Upper lobe of left lung (tissue), 4 donors: ENCODE data around the gene GNPAT.

Experiments used
- CTCF ChIP-seq, 6 experiments: fragments of 450-650 bp in 4 of 6; fragments of 200-600 bp in 2 of 6; sonication (generic) in 2 of 6; IDR thresholded peaks; one replicate each; pipeline ENCODE4 v1.5.1; 2016 to 2019; ENCODE audit warnings: antibody characterized with exemption in 6 of 6
- EP300 ChIP-seq, 4 donors: sonication (generic); formaldehyde crosslinking; IDR thresholded peaks; one replicate each; pipeline ENCODE4 v1.5.1; 2017; ENCODE audit warnings: antibody characterized with exemption in 4 of 4, control low read depth in 2 of 4
- POLR2A ChIP-seq, 4 donors: fragments of 450-650 bp; IDR thresholded peaks; one replicate each; pipeline ENCODE4 v1.5.1; 2016 to 2017; ENCODE audit warnings: antibody characterized with exemption in 4 of 4, mild to moderate bottlenecking in 2 of 4

GRCh38 chr1:231217056-231217455 lies 24.0 kb upstream of the GNPAT start:
- TF ChIP-seq POLR2A (IDR thresholded peaks at IDR 0.05), result no peak
- TF ChIP-seq CTCF (IDR thresholded peaks at IDR 0.05), result no peak
- no peak for TF ChIP-seq EP300 (IDR thresholded peaks at IDR 0.05)
